GM18505 (cell line): Measurements from ENCODE around the gene CBLN3.

Experiments
- ATAC-seq: cut with Tn5 transposase; IDR thresholded peaks from one replicate; pipeline ENCODE4 v1.9.1; 2021; ENCODE audit not compliant: unreplicated experiment
- POLR2A ChIP-seq: IDR thresholded peaks from 4 replicates; pipeline ENCODE4 v1.6.1; 2011; ENCODE audit warnings: borderline replicate concordance; ENCODE audit not compliant: insufficient read depth, insufficient read length; ENCODE audit errors: extremely low read depth

Gene CBLN3

DNA sequence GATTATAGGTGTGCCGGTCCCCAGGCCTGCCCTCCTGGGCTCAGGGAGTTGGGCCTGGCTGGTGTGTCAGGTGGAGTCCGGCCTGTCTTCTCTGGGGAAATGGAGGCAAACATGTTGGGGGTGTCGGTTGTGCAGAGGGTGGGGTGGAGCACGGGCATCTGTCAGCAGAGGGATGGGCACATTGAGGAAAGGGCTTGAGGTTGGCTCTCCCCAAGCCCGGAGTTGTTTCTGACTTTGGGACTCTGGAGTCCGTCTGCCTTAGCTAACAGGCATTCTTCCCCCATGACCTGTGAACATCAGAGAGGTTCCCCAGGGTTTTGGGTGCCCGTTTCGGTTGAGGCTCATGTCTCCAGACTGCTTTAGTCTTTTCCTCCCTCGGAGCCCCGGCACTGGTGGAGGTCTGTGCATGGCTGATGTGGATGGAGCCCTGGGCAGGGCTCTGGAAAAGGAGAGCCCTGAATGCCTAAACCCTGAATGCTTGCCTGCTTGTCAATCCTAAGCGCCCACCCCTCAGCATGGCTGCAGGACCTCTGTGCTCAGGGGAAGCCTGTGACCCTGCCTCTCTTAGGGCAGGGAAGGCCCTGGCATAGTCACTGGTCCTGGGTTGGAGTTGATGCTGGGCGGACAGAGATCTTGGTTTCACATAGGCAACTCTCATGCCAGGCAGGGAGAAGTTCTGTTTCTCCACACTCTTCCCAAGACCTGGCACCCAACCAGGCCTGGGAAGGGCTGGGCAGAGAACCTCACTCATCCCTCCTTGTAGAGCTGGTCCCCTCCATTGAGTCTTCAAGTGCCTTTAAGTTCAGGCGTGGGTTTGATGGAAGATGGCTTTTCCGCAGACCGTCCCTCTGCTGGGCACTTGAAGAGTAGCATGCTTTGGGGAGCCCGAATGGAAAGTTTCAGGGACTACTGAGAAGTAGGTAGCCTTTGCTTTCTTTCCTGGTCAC, 17.8 kb downstream of the CBLN3 start:
- TF ChIP-seq POLR2A, result no peak

DNA sequence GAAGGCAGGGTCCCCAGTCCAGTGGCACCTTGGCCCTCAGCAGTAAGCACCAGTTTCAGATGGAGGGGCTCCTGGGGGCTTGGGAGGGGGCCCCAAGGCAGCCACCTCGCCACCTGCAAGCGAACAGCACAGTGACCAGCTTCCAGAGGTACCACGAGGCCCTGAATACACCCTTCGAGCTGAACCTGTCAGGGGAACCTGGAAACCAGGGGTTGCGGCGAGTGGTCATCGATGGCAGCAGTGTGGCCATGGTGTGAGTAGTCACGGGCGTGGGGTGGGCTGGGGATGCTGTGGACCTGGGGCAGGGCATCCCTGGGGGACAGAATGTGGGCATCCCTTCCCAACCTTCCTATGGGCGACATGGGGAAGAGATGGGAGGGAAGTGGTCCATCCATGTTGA, 19.5 kb downstream of the CBLN3 start:
- ATAC-seq, result no peak
- no peak for TF ChIP-seq POLR2A

More for the DNA sequence above, 17.8 kb downstream of the CBLN3 start:
- no peak for ATAC-seq

GRCh38 chr14:24409192-24409591, 20.3 kb downstream of the CBLN3 start:
- no peak for TF ChIP-seq POLR2A
- ATAC-seq, result no peak

- ATAC-seq, result no peak
Observed at GRCh38 chr14:24408764-24409163, 20.7 kb downstream of the CBLN3 start.

GRCh38 chr14:24407608-24408325, 21.7 kb downstream of the CBLN3 start:
- ATAC-seq, result no peak

More at GRCh38 chr14:24408764-24409163, 20.7 kb downstream of the CBLN3 start:
- no peak for TF ChIP-seq POLR2A

DNA sequence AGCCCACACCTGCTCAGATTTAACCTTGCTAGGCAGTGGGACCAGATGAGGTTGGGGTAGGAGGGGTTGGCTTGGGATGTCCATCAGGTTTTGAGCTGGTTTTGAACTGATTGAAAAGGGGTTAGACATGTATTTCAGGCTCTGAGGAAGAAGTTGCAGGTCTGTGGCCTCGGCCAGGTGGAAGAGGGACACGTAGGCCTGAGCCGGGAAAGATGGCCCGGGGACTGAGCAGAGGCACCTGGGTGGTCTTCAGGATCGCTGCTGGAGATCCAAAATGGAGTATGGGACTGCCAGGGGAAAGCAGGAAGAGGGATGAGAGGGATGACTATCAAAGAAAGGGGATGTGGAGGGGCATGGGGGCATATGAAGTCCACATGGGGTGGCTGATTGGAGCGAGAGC, 23.1 kb downstream of the CBLN3 start:
- no peak for TF ChIP-seq POLR2A
- no peak for ATAC-seq

More at GRCh38 chr14:24407608-24408325, 21.7 kb downstream of the CBLN3 start:
- TF ChIP-seq POLR2A, result no peak

- ATAC-seq, result no peak
- TF ChIP-seq POLR2A, result no peak
Observed at GRCh38 chr14:24404814-24405213, 24.7 kb downstream of the CBLN3 start.

DNA sequence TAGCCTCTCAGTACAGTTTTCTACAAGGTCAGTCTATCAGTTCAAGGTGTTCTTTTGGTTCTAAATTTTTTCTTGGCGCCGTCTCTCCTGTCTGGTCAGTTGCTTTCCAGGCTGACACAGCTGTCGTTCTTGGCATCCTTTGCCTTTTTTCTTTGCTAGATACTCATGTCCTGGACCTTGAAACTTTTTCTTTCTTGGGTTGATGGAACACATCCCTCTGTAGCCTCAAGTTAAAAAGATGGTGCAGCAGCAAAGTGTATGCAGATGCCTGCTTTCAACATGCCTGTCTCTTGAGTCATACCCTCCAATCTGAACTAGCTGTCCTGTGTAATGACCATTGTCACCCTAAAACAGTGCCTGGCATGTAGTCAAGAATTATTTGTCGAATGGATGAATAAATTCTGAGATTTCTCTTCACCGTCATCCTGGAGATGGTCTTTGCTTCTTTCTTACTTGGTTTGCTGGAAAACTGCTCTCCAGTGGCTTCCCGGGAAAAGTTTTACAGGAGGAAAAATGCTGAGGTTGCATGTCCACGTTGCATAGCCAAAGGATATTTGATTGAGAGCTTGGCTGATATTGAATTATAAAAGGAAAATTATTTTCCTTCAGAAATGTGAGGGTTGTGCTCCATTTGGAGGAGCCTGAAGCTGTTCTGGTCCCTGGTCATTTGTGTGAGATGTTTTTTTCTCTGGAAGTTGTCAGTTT, 26.0 kb downstream of the CBLN3 start:
- no peak for TF ChIP-seq POLR2A
- no peak for ATAC-seq

DNA sequence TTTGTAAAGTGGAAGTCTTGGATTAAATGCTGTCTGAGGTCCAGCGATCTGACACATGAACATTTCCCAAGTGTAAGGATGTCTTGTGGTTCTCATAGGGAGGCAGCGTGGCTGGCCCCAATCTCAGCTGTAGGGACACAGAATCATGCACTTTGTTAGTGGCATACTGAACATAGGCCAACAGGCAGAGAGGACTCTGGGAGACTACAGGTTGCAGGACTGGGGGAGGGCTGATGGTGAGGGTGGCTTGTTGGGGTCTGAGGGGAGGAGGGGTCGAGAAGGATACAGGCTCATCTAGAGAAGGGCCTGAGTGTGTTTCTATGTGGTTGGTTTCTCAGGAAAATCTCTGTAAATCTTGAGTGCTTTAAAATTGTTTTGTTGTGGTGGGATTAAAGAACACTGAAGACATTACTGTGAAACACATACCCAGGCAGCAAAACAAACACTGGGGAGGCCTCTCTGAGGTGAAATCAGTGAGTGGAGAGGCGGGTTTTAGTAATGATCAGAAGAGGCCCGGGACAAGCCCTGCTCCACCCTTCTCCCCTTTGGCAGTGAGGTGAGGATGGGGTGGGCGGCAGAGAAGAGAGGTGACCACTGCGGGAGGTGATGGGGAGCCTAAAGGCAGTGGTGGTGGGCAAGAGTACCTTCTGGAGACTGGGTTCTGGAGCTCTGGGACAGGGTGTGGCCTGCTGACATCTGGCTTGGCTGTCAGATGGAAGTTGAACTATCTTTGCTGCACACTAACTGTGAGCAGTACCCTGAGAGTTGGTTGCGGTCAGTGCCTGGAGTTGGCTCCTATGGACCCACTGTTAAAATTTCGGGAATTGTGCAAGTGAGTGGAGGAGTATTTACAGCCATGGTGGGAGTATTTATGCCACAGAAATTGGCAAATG, 27.4 kb downstream of the CBLN3 start:
- no peak for ATAC-seq
- TF ChIP-seq POLR2A, result no peak

DNA sequence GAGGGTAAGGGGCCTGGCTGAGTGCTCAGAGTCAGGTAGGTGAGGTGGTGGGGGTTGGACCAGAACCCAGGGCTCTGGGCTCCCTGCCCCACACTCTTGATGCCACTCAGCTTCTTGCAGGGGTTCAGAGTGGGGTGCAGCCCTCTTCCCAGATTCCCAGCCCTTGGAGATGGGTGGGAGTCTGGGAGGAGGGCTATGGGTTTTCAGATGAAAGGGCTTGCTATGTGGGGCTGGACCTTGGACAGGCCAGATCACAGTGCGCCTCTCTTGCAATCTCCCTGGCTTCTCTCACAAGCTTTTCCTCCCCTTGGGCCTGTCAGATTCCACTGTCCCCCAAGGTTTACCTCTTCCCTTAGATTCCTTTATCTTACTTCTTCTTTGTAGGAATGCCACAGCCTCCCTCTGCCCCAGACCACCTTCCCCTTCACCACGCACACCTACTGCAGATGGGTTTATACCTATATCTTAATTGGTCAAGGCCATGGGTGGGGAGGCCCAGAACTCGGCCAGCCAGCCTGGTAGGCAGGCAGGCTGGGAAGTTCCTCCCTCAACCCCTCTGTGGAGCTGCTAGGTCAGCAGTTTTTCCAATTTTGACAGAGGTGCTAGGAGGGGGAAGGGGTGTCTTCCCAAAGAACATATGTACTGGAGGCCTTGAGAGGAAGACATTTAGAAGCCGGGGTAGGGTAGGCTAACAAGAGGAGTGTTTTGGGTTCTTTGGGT, 29.3 kb downstream of the CBLN3 start:
- TF ChIP-seq POLR2A, result no peak
- ATAC-seq, result no peak

GRCh38 chr14:24399447-24399822, 30.0 kb downstream of the CBLN3 start:
- no peak for TF ChIP-seq POLR2A
- no peak for ATAC-seq
